IMR-90 (cell line): Measurements from ENCODE around the gene PDE8B. TPM values are rescaled to one million over a fixed set of nuclear protein-coding genes. Genes with fewer than 3 reads are reported as not detected.

Experiments
- ATAC-seq: fragments of 200-7000 bp; cut with Tn5 transposase; 2 replicates; pipeline ENCODE4 v1.9.1; 2020; ENCODE audit warnings: low read depth, mild to moderate bottlenecking, moderate library complexity
- BruUV-seq: library from RNA; stranded (reverse); fragments of 400-500 nt; replicated peaks from 2 replicates; lab custom pipeline; 2021; lab: Mats Ljungman, UMichigan
- CTCF ChIA-PET: fragments of 300-600 bp; formaldehyde crosslinking; extraction: SDS; loops from one replicate; lab custom pipeline; 2021; ENCODE audit warnings: antibody characterized with exemption; lab: Yijun Ruan, JAX
- POLR2A ChIA-PET: fragments of 300-600 bp; sonication (Branson Sonifier 250); formaldehyde crosslinking; loops from one replicate; lab custom pipeline; 2022; ENCODE audit warnings: antibody characterized with exemption; ENCODE audit not compliant: unreplicated experiment; lab: Charles Lee
- DNase-seq: peaks from one replicate; pipeline ENCODE4 v3.0.0; 2013
- H2AFZ ChIP-seq: replicated peaks from 2 replicates; pipeline ENCODE3; 2013; ENCODE audit warnings: low read length, mild to moderate bottlenecking; ENCODE audit not compliant: poor library complexity
- H2AK5ac ChIP-seq: 2 replicates; pipeline ENCODE4 v1.6.1; 2013; ENCODE audit warnings: low read depth, low read length, inconsistent platforms
- H2AK9ac ChIP-seq: replicated peaks from 2 replicates; pipeline ENCODE3; 2013; ENCODE audit warnings: mild to moderate bottlenecking, low read depth, low read length, moderate library complexity; ENCODE audit not compliant: poor library complexity
- H2BK120ac ChIP-seq: 2 replicates; pipeline ENCODE4 v1.6.1; 2013; ENCODE audit warnings: low read depth, low read length, inconsistent platforms
- H2BK15ac ChIP-seq: 3 replicates; pipeline ENCODE4 v1.6.1; 2013; ENCODE audit warnings: low read depth, low read length, inconsistent platforms
- H2BK20ac ChIP-seq: 2 replicates; pipeline ENCODE4 v1.6.1; 2013; ENCODE audit warnings: low read depth, mild to moderate bottlenecking, inconsistent platforms, low read length, moderate library complexity
- H2BK5ac ChIP-seq: 2 replicates; pipeline ENCODE4 v1.6.1; 2013; ENCODE audit warnings: mild to moderate bottlenecking, low read depth, low read length, inconsistent platforms; ENCODE audit not compliant: poor library complexity, severe bottlenecking
- H3K14ac ChIP-seq: replicated peaks from 2 replicates; pipeline ENCODE4 v1.6.1; 2013; ENCODE audit warnings: low read depth, low read length, inconsistent platforms
- H3K18ac ChIP-seq: 2 replicates; pipeline ENCODE4 v1.6.1; 2013; ENCODE audit warnings: low read depth, low read length, control low read depth
- H3K23ac ChIP-seq: 2 replicates; pipeline ENCODE4 v1.6.1; 2013; ENCODE audit warnings: low read depth, low read length, inconsistent platforms
- H3K27ac ChIP-seq: 2 replicates; pipeline ENCODE4 v1.5.1; 2013; ENCODE audit warnings: mild to moderate bottlenecking, control low read depth, low read length; ENCODE audit not compliant: insufficient read depth
- H3K27me3 ChIP-seq: 2 replicates; pipeline ENCODE4 v1.6.1; 2013; ENCODE audit warnings: low read length; ENCODE audit not compliant: control insufficient read depth, insufficient read depth
- H3K36me3 ChIP-seq: 2 replicates; pipeline ENCODE4 v1.6.1; 2013; ENCODE audit warnings: low read length, mixed read lengths; ENCODE audit not compliant: control insufficient read depth, insufficient read depth
- H3K4ac ChIP-seq: 2 replicates; pipeline ENCODE4 v1.6.1; 2013; ENCODE audit warnings: low read depth, low read length, inconsistent platforms
- H3K4me1 ChIP-seq: 2 replicates; pipeline ENCODE4 v1.6.1; 2013; ENCODE audit warnings: low read length, mixed read lengths; ENCODE audit not compliant: control insufficient read depth, insufficient read depth
- H3K4me2 ChIP-seq: 2 replicates; pipeline ENCODE4 v1.6.1; 2013; ENCODE audit warnings: low read depth, mild to moderate bottlenecking, control low read depth, low read length, moderate library complexity
- H3K4me3 ChIP-seq: 2 replicates; pipeline ENCODE4 v1.5.1; 2013; ENCODE audit warnings: low read depth, mild to moderate bottlenecking, control low read depth, low read length, moderate library complexity; ENCODE audit not compliant: insufficient read depth
- H3K56ac ChIP-seq: 2 replicates; pipeline ENCODE4 v1.6.1; 2013; ENCODE audit warnings: low read length, inconsistent platforms; ENCODE audit not compliant: insufficient read depth; ENCODE audit errors: extremely low read depth
- H3K79me1 ChIP-seq, 2 experiments: 2 replicates each; pipeline ENCODE4 v1.6.1; 2013; ENCODE audit warnings: low read length in 2 of 2, inconsistent platforms in 1 of 2, low read depth in 1 of 2
- H3K9ac ChIP-seq: 2 replicates; pipeline ENCODE4 v1.6.1; 2013; ENCODE audit warnings: low read depth, low read length, control low read depth
- H3K9me1 ChIP-seq: 2 replicates; pipeline ENCODE4 v1.6.1; 2013; ENCODE audit warnings: low read length, inconsistent platforms; ENCODE audit not compliant: insufficient read depth
- H3K9me3 ChIP-seq: 2 replicates; pipeline ENCODE4 v1.6.1; 2013; ENCODE audit warnings: low read length; ENCODE audit not compliant: control insufficient read depth, insufficient read depth
- H4K20me1 ChIP-seq: 2 replicates; pipeline ENCODE4 v1.6.1; 2013; ENCODE audit warnings: low read length, inconsistent platforms; ENCODE audit not compliant: insufficient read depth
- H4K5ac ChIP-seq: 2 replicates; pipeline ENCODE4 v1.6.1; 2013; ENCODE audit warnings: mild to moderate bottlenecking, low read depth, low read length, control low read depth
- H4K8ac ChIP-seq, 2 experiments: 2 replicates each; pipeline ENCODE4 v1.6.1; 2013; ENCODE audit warnings: low read depth in 2 of 2, low read length in 2 of 2, control low read depth in 1 of 2, inconsistent platforms in 1 of 2
- H4K91ac ChIP-seq: 2 replicates; pipeline ENCODE4 v1.6.1; 2013; ENCODE audit warnings: low read depth, low read length, inconsistent platforms; ENCODE audit not compliant: insufficient read depth
- CEBPB ChIP-seq: IDR thresholded peaks from 2 replicates; pipeline ENCODE4 v1.6.1; 2012; ENCODE audit warnings: low read depth, low read length, improper control_type of control experiment
- CHD1 ChIP-seq: IDR thresholded peaks from 2 replicates; pipeline ENCODE4 v1.6.1; 2012; ENCODE audit warnings: low read depth, low read length, improper control_type of control experiment
- CTCF ChIP-seq: conservative IDR thresholded peaks from 2 replicates; pipeline ENCODE4 v1.5.1; 2012; ENCODE audit warnings: mild to moderate bottlenecking, low read depth, low read length, improper control_type of control experiment
- MAFK ChIP-seq: IDR thresholded peaks from 2 replicates; pipeline ENCODE4 v1.6.1; 2012; ENCODE audit warnings: low read depth, low read length, improper control_type of control experiment
- MAZ ChIP-seq: IDR thresholded peaks from 2 replicates; pipeline ENCODE4 v1.6.1; 2012; ENCODE audit warnings: low read depth, mild to moderate bottlenecking, low read length, improper control_type of control experiment, moderate library complexity, borderline replicate concordance
- NFE2L2 ChIP-seq: fragments of 150-350 bp; IDR thresholded peaks from 2 replicates; pipeline ENCODE4 v1.6.1; 2016; ENCODE audit warnings: low read depth, mild to moderate bottlenecking, low read length
- POLR2A ChIP-seq: IDR thresholded peaks from 2 replicates; pipeline ENCODE4 v1.6.1; 2012; ENCODE audit warnings: mild to moderate bottlenecking, low read depth, low read length
- RAD21 ChIP-seq: IDR thresholded peaks from 2 replicates; pipeline ENCODE4 v1.6.1; 2012; ENCODE audit warnings: low read length, improper control_type of control experiment
- RCOR1 ChIP-seq: IDR thresholded peaks from 2 replicates; pipeline ENCODE4 v1.6.1; 2012; ENCODE audit warnings: mild to moderate bottlenecking, low read length, improper control_type of control experiment; ENCODE audit not compliant: insufficient replicate concordance
- RFX5 ChIP-seq: IDR thresholded peaks from 2 replicates; pipeline ENCODE4 v1.8.0; 2012; ENCODE audit warnings: low read depth, mild to moderate bottlenecking, low read length, moderate library complexity
- WGBS, 2 experiments: methylation state at CpG; one replicate each; pipeline versions ENCODE4 v1.1.5 to v1.1.7; 2013; ENCODE audit warnings: missing lambda C conversion rate in 2 of 2; ENCODE audit not compliant: insufficient read length in 1 of 2; ENCODE audit errors: extremely low coverage in 2 of 2; 5-methylcytosine and 5-hydroxymethylcytosine counted together
- dilution Hi-C: fragments of 300-500 bp; cut with HindIII; formaldehyde crosslinking; loops from one replicate; pipeline ENCODE4 v1.14.3; 2018; ENCODE audit warnings: low sequenced_read_pairs; ENCODE audit not compliant: unreplicated experiment
- in situ Hi-C: fragments of 300-500 bp; cut with MboI; formaldehyde crosslinking; loops from 3 replicates; pipeline ENCODE4 v1.14.3; 2019; ENCODE audit warnings: low sequenced_read_pairs, inconsistent platforms, mixed read lengths
- intact Hi-C: fragments of 100-400 bp; cut with micrococcal nuclease; formaldehyde crosslinking; loops from 2 replicates; pipeline ENCODE4 v1.10.0; 2022
- polyA plus RNA-seq, 3 experiments: library from polyadenylated mRNA; depleted of rRNA; stranded (reverse); fragments of >200 nt; gene quantifications; 2 replicates each; pipeline ENCODE4 v1.2.3, GENCODE V29; 2012; ENCODE audit warnings: low replicate concordance in 1 of 3
- total RNA-seq: library from RNA; depleted of rRNA; stranded (reverse); fragments of >200 nt; gene quantifications from 2 replicates; pipeline ENCODE4 v1.2.3, GENCODE V29; 2012

PDE8B gene
- total and polyA plus RNA-seq, 2 of the 4 experiments (the other 2 are of a cell fraction) = under 0.01 to 0.03 TPM

GRCh38 chr5:77449277-77449676 is 238.8 kb downstream of the PDE8B start:
- H3K4me3 ChIP-seq = no peak overlapping the region
- POLR2A ChIA-PET = no interaction called here
- no peak overlapping the region for H3K27ac ChIP-seq
- no peak overlapping the region for H4K5ac ChIP-seq
- intact Hi-C loops = no loop called here
- no peak overlapping the region for H3K14ac ChIP-seq
- DNase-seq = no peak
- peaks cover 3 to 8% of the 10 kb centered on the region in 2 experiments; a peak in 3 of 4 replicates for H3K79me1 ChIP-seq
- H2AK9ac ChIP-seq = no peak overlapping the region
- no peak overlapping the region for H2AK5ac ChIP-seq
- no peak overlapping the region for H3K9ac ChIP-seq
- no peak overlapping the region for H2BK20ac ChIP-seq
- no peak overlapping the region for H3K23ac ChIP-seq
- H3K27me3 ChIP-seq = no peaks in the 10 kb centered on the region
- no peak overlapping the region for H3K56ac ChIP-seq
- H3K9me3 ChIP-seq = no peaks in the 10 kb centered on the region
- no peak overlapping the region for H4K91ac ChIP-seq
- no TSS peak for BruUV-seq
- no peak overlapping the region for H3K18ac ChIP-seq
- no peak for ATAC-seq
- no peak overlapping the region for H4K8ac ChIP-seq
- WGBS, 2 experiments = no CpG with 5 or more reads among the region's 1 CpG
- no peak overlapping the region for H3K4ac ChIP-seq
- peaks cover 17% of the 10 kb centered on the region for H3K36me3 ChIP-seq
- no peak overlapping the region for H3K4me2 ChIP-seq
- no peak overlapping the region for H2BK5ac ChIP-seq
- no peak overlapping the region for H2BK120ac ChIP-seq
- CTCF ChIA-PET = no interaction called here
- in situ Hi-C loops = no loop called here
- H3K4me1 ChIP-seq = peaks cover 2% of the 10 kb centered on the region
- 0 out of 2 replicates have a peak, but pooled peaks cover 2% of the 10 kb centered on the region for H3K9me1 ChIP-seq
- TF ChIP-seq NFE2L2 = no peak
- no peak for TF ChIP-seq RAD21
- TF ChIP-seq CHD1 = no peak
- no peak for TF ChIP-seq CTCF
- TF ChIP-seq POLR2A = no peak
- no peak for TF ChIP-seq RFX5
- no peak for TF ChIP-seq CEBPB
- TF ChIP-seq MAFK = no peak
- no peak for TF ChIP-seq RCOR1
- TF ChIP-seq MAZ = no peak
- no peak overlapping the region for H2BK15ac ChIP-seq
- dilution Hi-C loops = no loop called here
- no peaks in the 10 kb centered on the region for H4K20me1 ChIP-seq
- H2AFZ ChIP-seq = no peak overlapping the region
